Heart right ventricle (tissue), 16 donors: ENCODE data around the gene PPP6R1. TPM values are rescaled to one million over a fixed set of nuclear protein-coding genes. Genes with fewer than 3 reads are reported as not detected.

ENCODE experiments used
- ATAC-seq, 8 donors: fragments of 200-7000 bp; cut with Tn5 transposase; one replicate each; pipeline ENCODE4 v1.9.1; 2020; ENCODE audit warnings: mild to moderate bottlenecking in 8 of 8, moderate library complexity in 8 of 8, moderate number of reproducible peaks in 1 of 8
- DNase-seq, 2 donors: peaks; one replicate each; pipeline ENCODE4 v3.0.0-alpha.2; 2020
- H3K27ac ChIP-seq, 10 donors: fragments of 200-600 bp; sonication (generic) in 2 of 10; one replicate each; pipeline versions ENCODE4 v1.5.0 to v1.8.0; 2020 to 2022; ENCODE audit warnings: mild to moderate bottlenecking in 3 of 10
- H3K27me3 ChIP-seq, 7 donors: fragments of 200-600 bp; one replicate each; pipeline ENCODE4 v1.8.0; 2021 to 2022; ENCODE audit warnings: mild to moderate bottlenecking in 2 of 7
- H3K36me3 ChIP-seq, 9 donors: fragments of 200-600 bp; sonication (generic) in 1 of 9; one replicate each; pipeline versions ENCODE4 v1.5.0 to v1.8.0; 2020 to 2022; ENCODE audit warnings: mild to moderate bottlenecking in 2 of 9
- H3K4me1 ChIP-seq, 9 donors: fragments of 200-600 bp; sonication (generic) in 1 of 9; one replicate each; pipeline versions ENCODE4 v1.5.0 to v1.8.0; 2020 to 2022; ENCODE audit warnings: mild to moderate bottlenecking in 4 of 9
- H3K4me3 ChIP-seq, 10 donors: fragments of 200-600 bp; sonication (generic) in 2 of 10; one replicate each; pipeline versions ENCODE4 v1.5.0 to v1.8.0; 2020 to 2022; ENCODE audit warnings: mild to moderate bottlenecking in 7 of 10, moderate library complexity in 2 of 10
- H3K9me3 ChIP-seq, 11 donors: fragments of 200-600 bp in 10 of 11; sonication (generic) in 2 of 11; one replicate each; pipeline versions ENCODE4 v1.5.0 to v1.8.0; 2013 to 2022; ENCODE audit warnings: mild to moderate bottlenecking in 2 of 11, control low read depth in 1 of 11, moderate library complexity in 1 of 11
- CTCF ChIP-seq, 9 donors: fragments of 200-600 bp; sonication (generic) in 2 of 9; IDR thresholded peaks; one replicate each; pipeline versions ENCODE4 v1.5.0 to v1.8.0; 2021 to 2022; ENCODE audit warnings: antibody characterized with exemption in 9 of 9, mild to moderate bottlenecking in 5 of 9, moderate library complexity in 1 of 9
- WGBS, 2 donors: extraction: QIAGEN DNeasy Blood & Tissue Kit; methylation state at CpG; one replicate each; pipeline ENCODE4 v1.1.7; 2013; ENCODE audit warnings: inconsistent platforms in 1 of 2; 5-methylcytosine and 5-hydroxymethylcytosine counted together
- intact Hi-C, 10 donors: fragments of 100-400 bp; cut with DNase I; formaldehyde crosslinking; loops; one replicate each; pipeline versions ENCODE4 v1.11.1 to v1.14.2; 2022
- polyA plus RNA-seq, 2 donors: library from polyadenylated mRNA; stranded (reverse); fragments of 200-250 nt; gene quantifications; one replicate each; pipeline ENCODE4 v1.2.3, GENCODE V29; 2013
- total RNA-seq, 10 donors: library from RNA; stranded (reverse); fragmentation: NEBNext Ultra II Directional in 3 of 10; extraction: Animal tissue kit (Norgen Biotek cat#: 25700) in 3 of 10; gene quantifications; one replicate each; pipeline versions ENCODE4 v1.2.1 to v1.2.4, GENCODE V29; 2021 to 2023
- donor health status: Arrhythmogenic right ventricular cardiomyopathy.
- donor health status: ischemic (EF 13 %, LVEDD 7.1; RV severe dilation, severe dysfunction).
- donor health status: healthy with polysubstance abuse.
- donor health status: DM: no; HTN: yes; CAD: no.
- donor health status: DM: no; HTN: no; CAD: no.
- donor health status: ischemic (EF 25% LVEDD 6.9; RV normal size, moderate dysfunction).
- donor health status: ischemic (EF 25% LVEDD 5.7; RV mildly dilated, moderate dysfunction).
- donor health status: healthy.
- donor health status: DM: yes; HTN: yes; CAD: no.
- donor health status: Ischemic cardiomyopathy.
- donor health status: ischemic (EF 35%, LVEDD 5.7; RV mildly dilated, moderate dysfunction).
- donor health status: nonischemic (EF 11% LVEDD 7.7; RV severe dilation, severe dysfunction).
- donor health status: DM: yes; HTN: yes; CAD: no.
- donor health status: PGD.
- donor health status: ischemic (EF 29% LVEDD 5.4; RV normal size, mild dysfunction).
- donor health status: nonischemic (EF 23%, LVEDD 6.1; RV moderate dilation, normal function).

The PPP6R1 gene
- total and polyA plus RNA-seq, 12 donors, result 31.1 to 51.3 (median 38.7) TPM

- TF ChIP-seq CTCF (IDR thresholded peaks at IDR 0.05), result no peak
- ATAC-seq (no peak), DNase-seq (no peak)
- Histone ChIP-seq H3K9me3 (no peaks in the 10 kb centered on the region), H3K36me3 (peaks cover 0 to 46% (median 2%) of the 10 kb centered on the region in 9 donors), H3K4me1 (peaks cover 10 to 80% (median 60%) of the 10 kb centered on the region in 9 donors), H3K27ac (peak overlapping the region in 2 of 10 donors; percentile 48 to 98), H3K27me3 (no peaks in the 10 kb centered on the region), H3K4me3 (no peak overlapping the region)
- intact Hi-C loops, result no loop called here
- 93 to 94% methylated on average over 17 to 18 of the region's 18 CpGs for WGBS, 2 donors
Observed at GRCh38 chr19:55250262-55251036, 8.4 kb downstream of the PPP6R1 start.

- Histone ChIP-seq H3K4me1 (peaks cover 10 to 74% (median 54%) of the 10 kb centered on the region in 9 donors), H3K9me3 (no peaks in the 10 kb centered on the region), H3K27me3 (no peaks in the 10 kb centered on the region), H3K27ac (no peak overlapping the region), H3K36me3 (peaks cover 0 to 52% (median 8%) of the 10 kb centered on the region in 9 donors), H3K4me3 (no peak overlapping the region)
- intact Hi-C loops, result no loop called here
- TF ChIP-seq CTCF (IDR thresholded peaks at IDR 0.05), result no peak
- ATAC-seq (no peak), DNase-seq (no peak)
- 94 to 95% methylated on average over 11 of the region's 11 CpGs for WGBS, 2 donors
Observed at GRCh38 chr19:55249841-55250240, 9.0 kb downstream of the PPP6R1 start.

DNA sequence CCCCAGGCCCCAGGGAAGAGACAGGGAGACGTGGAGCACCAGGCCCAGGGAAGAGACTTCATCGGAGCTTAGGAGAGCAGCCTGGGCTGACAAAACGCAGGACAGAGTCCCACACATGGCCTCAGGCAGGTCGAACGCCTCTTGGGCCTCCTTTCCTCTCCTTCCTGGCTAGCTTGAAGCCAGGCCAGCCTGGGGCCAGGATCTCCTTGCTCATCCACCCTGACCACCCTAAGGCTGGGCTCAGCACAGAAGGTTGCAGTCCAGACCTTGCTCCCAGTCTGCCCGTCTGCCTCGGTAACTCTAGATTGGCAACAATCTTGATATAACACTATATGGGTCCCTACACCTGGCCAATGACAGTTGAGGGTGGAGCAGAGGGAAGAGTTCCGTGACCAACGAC, 10.1 kb downstream of the PPP6R1 start:
- ATAC-seq, result no peak
- DNase-seq, result no peak

GRCh38 chr19:55248166-55248675, 10.6 kb downstream of the PPP6R1 start:
- H3K4me3 ChIP-seq, result no peak overlapping the region
- ATAC-seq (no peak), DNase-seq (no peak)
- H3K4me1 ChIP-seq, result peaks cover 10 to 61% (median 47%) of the 10 kb centered on the region in 9 donors
- no peaks in the 10 kb centered on the region for H3K27me3 ChIP-seq
- WGBS, 2 donors, result 46 to 51% methylated on average over 10 of the region's 10 CpGs
- H3K36me3 ChIP-seq, result peaks cover 0 to 66% (median 23%) of the 10 kb centered on the region in 9 donors
- intact Hi-C loops, result no loop called here
- H3K27ac ChIP-seq, result peak overlapping the region in 6 of 10 donors; percentile 9 to 50 (median 26)
- no peaks in the 10 kb centered on the region for H3K9me3 ChIP-seq
- no peak for TF ChIP-seq CTCF (IDR thresholded peaks at IDR 0.05)

More for the DNA sequence above, 10.1 kb downstream of the PPP6R1 start:
- peaks cover 10 to 66% (median 47%) of the 10 kb centered on the region in 9 donors for H3K4me1 ChIP-seq
- no peak overlapping the region for H3K4me3 ChIP-seq
- H3K27ac ChIP-seq, result peak overlapping the region in 2 of 10 donors; percentile 31 to 50
- intact Hi-C loops, result no loop called here
- H3K36me3 ChIP-seq, result peaks cover 0 to 63% (median 18%) of the 10 kb centered on the region in 9 donors
- 67 to 71% methylated on average over 9 of the region's 9 CpGs for WGBS, 2 donors
- H3K9me3 ChIP-seq, result no peaks in the 10 kb centered on the region
- H3K27me3 ChIP-seq, result no peaks in the 10 kb centered on the region
- TF ChIP-seq CTCF (IDR thresholded peaks at IDR 0.05), result no peak
